SK-N-SH (cell line): ENCODE results near the gene PPP2R3B.

Experiments used
- CTCF ChIP-seq: fragments of 200-600 bp; sonication (generic); IDR thresholded peaks from 2 replicates; pipeline ENCODE4 v1.6.1; 2017; ENCODE audit warnings: antibody characterized with exemption, mild to moderate bottlenecking, moderate library complexity
- ELF1 ChIP-seq: IDR thresholded peaks from 2 replicates; pipeline ENCODE4 v1.4.0; 2012
- EP300 ChIP-seq, 2 experiments: IDR thresholded peaks; 2 replicates each; pipeline versions ENCODE4 v1.4.0 to v1.6.1; 2012; ENCODE audit warnings: borderline replicate concordance in 1 of 2, low read depth in 1 of 2, low read length in 1 of 2
- MAX ChIP-seq: IDR thresholded peaks from 2 replicates; pipeline ENCODE4 v1.4.0; 2012; ENCODE audit warnings: low read depth
- POLR2AphosphoS5 ChIP-seq: IDR thresholded peaks from 2 replicates; pipeline ENCODE4 v1.6.1; 2012; ENCODE audit warnings: low read depth, low read length
- REST ChIP-seq: IDR thresholded peaks from 2 replicates; pipeline ENCODE4 v1.6.1; 2012; ENCODE audit warnings: mild to moderate bottlenecking, low read depth, low read length, moderate library complexity
- USF1 ChIP-seq: IDR thresholded peaks from 2 replicates; pipeline ENCODE4 v1.4.0; 2012; ENCODE audit warnings: low read depth, borderline replicate concordance

GRCh38 chrX:318068-318738, 68.5 kb downstream of the PPP2R3B start:
- no peak for TF ChIP-seq CTCF
- no peak for TF ChIP-seq REST
- no peak for TF ChIP-seq MAX
- TF ChIP-seq POLR2AphosphoS5 = peak; percentile 80
- TF ChIP-seq USF1 = no peak
- TF ChIP-seq ELF1 = 0 out of 2 replicates have a peak, but pooled peaks have one; percentile 6
- no peak for TF ChIP-seq EP300 (IDR thresholded peaks at IDR 0.05; ENCODE audit: borderline replicate concordance in 1 of 2, low read depth in 1 of 2, low read length in 1 of 2)
